SK-N-MC (cell line): Measurements from ENCODE around the gene CTSE.
"Not testable (repeated sequence)": the region's sequence is repeated elsewhere in the genome, so short reads cannot be mapped to it uniquely, and the experiment has no call there.

Experiments used
- DNase-seq: peaks from one replicate; pipeline ENCODE4 v3.0.0-alpha.2; 2011; ENCODE audit warnings: low read depth, low spot score
- H3K27ac ChIP-seq: fragments of 200-600 bp; sonication (generic); 2 replicates; pipeline ENCODE4 v1.5.1; 2016; ENCODE audit warnings: mixed run types
- H3K36me3 ChIP-seq: fragments of 200-600 bp; sonication (generic); 2 replicates; pipeline ENCODE4 v1.6.1; 2017; ENCODE audit warnings: antibody characterized with exemption, low read length, mixed read lengths; ENCODE audit not compliant: insufficient read depth
- H3K4me3 ChIP-seq: fragments of 200-600 bp; sonication (generic); 2 replicates; pipeline ENCODE4 v1.5.1; 2016
- H3K9ac ChIP-seq: fragments of 200-600 bp; sonication (generic); 2 replicates; pipeline ENCODE4 v1.8.0; 2017; ENCODE audit warnings: mixed run types, mixed read lengths; ENCODE audit not compliant: insufficient read length
- H3K9me3 ChIP-seq: fragments of 200-600 bp; sonication (generic); 2 replicates; pipeline ENCODE4 v1.6.1; 2017; ENCODE audit warnings: low read depth, mild to moderate bottlenecking, antibody characterized with exemption, low read length, moderate library complexity, mixed read lengths
- EZH2 ChIP-seq: fragments of 200-600 bp; sonication (generic); IDR thresholded peaks from one replicate; pipeline ENCODE4 v1.6.1; 2017; ENCODE audit warnings: antibody characterized with exemption
- FOXP2 ChIP-seq: optimal IDR thresholded peaks from 2 replicates; pipeline ENCODE3; 2011; ENCODE audit warnings: mild to moderate bottlenecking, moderate library complexity; ENCODE audit not compliant: insufficient read depth; ENCODE audit errors: extremely low read length, control extremely low read depth
- POLR2AphosphoS5 ChIP-seq: IDR thresholded peaks from 2 replicates; pipeline ENCODE4 v1.6.1; 2012; ENCODE audit warnings: mild to moderate bottlenecking, low read depth, low read length, borderline replicate concordance

The CTSE gene

GRCh38 chr1:206001476-206001888, 22.2 kb downstream of the CTSE start:
- DNase-seq, result no peak

DNA sequence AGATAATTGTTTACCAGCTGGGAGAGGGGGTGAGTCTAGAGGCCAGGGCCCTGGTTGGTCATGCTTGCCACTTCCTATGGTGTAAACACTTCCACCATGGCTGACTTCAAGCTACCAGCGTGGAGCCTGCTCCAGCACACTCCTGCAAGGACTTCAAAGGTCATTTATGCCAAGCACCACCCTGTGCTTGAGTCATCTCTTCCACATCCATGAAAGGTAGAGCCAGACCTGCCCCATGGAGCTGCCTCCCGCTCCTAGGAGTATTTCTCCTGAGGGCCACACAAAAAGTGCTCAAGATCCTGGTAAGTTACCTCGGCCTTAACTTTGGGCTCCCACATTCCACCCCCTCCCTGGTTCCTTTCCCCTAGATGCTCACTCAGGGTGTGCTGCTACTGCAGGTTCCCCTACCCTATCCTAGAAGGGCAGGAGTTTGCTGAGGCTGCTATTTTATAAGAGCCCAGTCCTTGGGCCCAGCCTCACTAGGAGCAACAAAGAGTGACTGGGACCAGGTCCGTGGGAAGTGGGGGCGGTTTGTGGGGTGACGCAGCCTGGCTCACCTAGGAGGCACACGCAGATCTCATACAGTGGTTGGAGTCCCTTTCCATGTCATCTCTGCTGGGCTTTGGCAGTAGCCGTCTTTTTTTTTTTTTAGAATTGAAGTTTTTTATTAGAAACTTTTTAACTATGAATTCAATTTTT, 22.9 kb downstream of the CTSE start:
- no peaks in the 10 kb centered on the region for H3K9me3 ChIP-seq
- no peak overlapping the region for H3K4me3 ChIP-seq
- no peak overlapping the region for H3K9ac ChIP-seq
- no peak for DNase-seq
- TF ChIP-seq EZH2 (no peak), POLR2AphosphoS5 (no peak), FOXP2 (no peak)
- no peak overlapping the region for H3K27ac ChIP-seq
- H3K36me3 ChIP-seq, result no peaks in the 10 kb centered on the region

More at GRCh38 chr1:206001476-206001888, 22.2 kb downstream of the CTSE start:
- Histone ChIP-seq H3K9me3 (no peaks in the 10 kb centered on the region), H3K27ac (no peak overlapping the region), H3K36me3 (no peaks in the 10 kb centered on the region), H3K9ac (no peak overlapping the region), H3K4me3 (no peak overlapping the region)
- no peak for TF ChIP-seq EZH2
- TF ChIP-seq POLR2AphosphoS5, result no peak
- no peak for TF ChIP-seq FOXP2

GRCh38 chr1:205998457-205999241, 25.0 kb downstream of the CTSE start:
- TF ChIP-seq EZH2 (no peak), POLR2AphosphoS5 (no peak)
- no peaks in the 10 kb centered on the region for H3K9me3 ChIP-seq
- DNase-seq, result no peak
- H3K4me3 ChIP-seq, result no peak overlapping the region
- no peak overlapping the region for H3K9ac ChIP-seq
- H3K36me3 ChIP-seq, result no peaks in the 10 kb centered on the region
- H3K27ac ChIP-seq, result no peak overlapping the region

DNA sequence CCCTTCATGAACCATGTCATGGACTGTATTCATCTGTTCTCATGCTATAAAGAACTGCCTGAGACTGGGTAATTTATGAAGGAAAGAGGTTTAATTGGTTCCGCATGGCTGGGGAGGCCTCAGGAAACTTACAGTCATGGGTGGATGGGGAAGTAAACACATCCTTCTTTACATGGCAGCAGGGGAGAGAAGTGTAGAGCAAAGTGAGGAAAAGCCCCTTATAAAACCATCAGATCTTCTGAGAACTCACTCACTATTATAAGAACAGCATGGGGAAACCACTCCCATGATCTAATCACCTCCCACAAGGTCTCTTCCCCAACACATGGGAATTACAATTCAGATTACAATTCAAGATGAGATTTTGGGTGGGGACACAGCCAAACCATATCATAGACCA, 27.1 kb downstream of the CTSE start:
- H3K27ac ChIP-seq, H3K4me3 ChIP-seq, H3K9me3 ChIP-seq, H3K36me3 ChIP-seq, DNase-seq, H3K9ac ChIP-seq: not testable (repeated sequence)

DNA sequence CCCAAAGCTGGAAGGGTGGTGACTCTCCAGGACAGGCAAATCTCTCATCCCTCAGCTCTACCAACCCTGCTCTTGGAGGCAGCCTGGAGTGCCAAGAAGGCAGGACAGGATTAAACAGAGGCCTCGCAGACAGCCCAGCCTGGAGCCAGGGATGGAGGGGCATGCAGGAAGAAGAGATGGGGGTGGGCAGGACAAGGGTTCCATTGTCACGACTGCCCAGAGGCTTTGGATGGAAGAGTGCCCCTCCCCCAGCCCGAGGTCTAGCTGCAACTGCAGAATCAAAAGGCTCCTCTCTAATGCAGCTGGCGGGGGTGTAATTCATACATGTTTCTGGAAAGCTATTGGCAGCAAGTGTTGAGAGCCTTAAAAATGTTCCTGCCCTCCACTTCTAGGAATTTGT, 29.3 kb downstream of the CTSE start:
- no peak overlapping the region for H3K27ac ChIP-seq
- no peak overlapping the region for H3K4me3 ChIP-seq
- no peak overlapping the region for H3K9ac ChIP-seq
- no peaks in the 10 kb centered on the region for H3K9me3 ChIP-seq
- no peaks in the 10 kb centered on the region for H3K36me3 ChIP-seq
- no peak for DNase-seq
- no peak for TF ChIP-seq POLR2AphosphoS5
- TF ChIP-seq FOXP2, result no peak
- no peak for TF ChIP-seq EZH2

GRCh38 chr1:205993068-205993467, 30.6 kb downstream of the CTSE start:
- TF ChIP-seq EZH2, result no peak
- no peak for TF ChIP-seq POLR2AphosphoS5
- TF ChIP-seq FOXP2, result no peak
- Histone ChIP-seq H3K27ac (no peak overlapping the region), H3K36me3 (no peaks in the 10 kb centered on the region), H3K9me3 (no peaks in the 10 kb centered on the region), H3K9ac (no peak overlapping the region), H3K4me3 (no peak overlapping the region)
- DNase-seq, result no peak

- H3K36me3 ChIP-seq, result no peaks in the 10 kb centered on the region
- no peaks in the 10 kb centered on the region for H3K9me3 ChIP-seq
- no peak overlapping the region for H3K4me3 ChIP-seq
- DNase-seq, result no peak
- TF ChIP-seq EZH2 (no peak), FOXP2 (no peak), POLR2AphosphoS5 (no peak)
- no peak overlapping the region for H3K27ac ChIP-seq
- no peak overlapping the region for H3K9ac ChIP-seq
Measured at GRCh38 chr1:205992218-205992882, 31.3 kb downstream of the CTSE start.

GRCh38 chr1:205991237-205991636, 32.5 kb downstream of the CTSE start:
- no peaks in the 10 kb centered on the region for H3K36me3 ChIP-seq
- no peak for TF ChIP-seq FOXP2
- TF ChIP-seq EZH2, result no peak
- no peak for TF ChIP-seq POLR2AphosphoS5

GRCh38 chr1:205990226-205990625, 33.5 kb downstream of the CTSE start:
- H3K4me3 ChIP-seq, result no peak overlapping the region
- no peak for DNase-seq
- H3K9me3 ChIP-seq, result no peaks in the 10 kb centered on the region
- H3K36me3 ChIP-seq, result no peaks in the 10 kb centered on the region
- no peak overlapping the region for H3K9ac ChIP-seq
- H3K27ac ChIP-seq, result no peak overlapping the region
- TF ChIP-seq POLR2AphosphoS5 (no peak), EZH2 (no peak), FOXP2 (no peak)

More at GRCh38 chr1:205991237-205991636, 32.5 kb downstream of the CTSE start:
- no peaks in the 10 kb centered on the region for H3K9me3 ChIP-seq
- H3K9ac ChIP-seq, result no peak overlapping the region
- DNase-seq, result no peak
- no peak overlapping the region for H3K27ac ChIP-seq
- no peak overlapping the region for H3K4me3 ChIP-seq
